Endothelial cell of umbilical vein (primary cell): Measurements from ENCODE around the gene ADGRE1. TPM values are rescaled to one million over a fixed set of nuclear protein-coding genes. Genes with fewer than 3 reads are reported as not detected.

Experiments
- BruUV-seq: library from RNA; stranded (reverse); fragments of 400-500 nt; replicated peaks from 2 replicates; lab custom pipeline; 2021; lab: Mats Ljungman, UMichigan
- CTCF ChIA-PET: fragments of 300-600, 350-600 bp; sonication (Branson Sonifier 250); formaldehyde crosslinking; loops from one replicate; lab custom pipeline; 2021; ENCODE audit warnings: antibody characterized with exemption, inconsistent platforms; lab: Charles Lee
- POLR2A ChIA-PET: fragments of 300-600, 350-600 bp; sonication (Branson Sonifier 250); formaldehyde crosslinking; loops from one replicate; lab custom pipeline; 2021; ENCODE audit warnings: antibody characterized with exemption, inconsistent platforms; lab: Charles Lee
- DNase-seq: peaks from one replicate; pipeline ENCODE4 v3.0.0-alpha.2; 2011; ENCODE audit warnings: low read depth, low spot score
- FAIRE-seq: peaks from 2 replicates; lab custom pipeline; 2011; peaks lifted over from hg19 to GRCh38; lab: Jason Lieb, UNC
- H2AFZ ChIP-seq: 2 replicates; pipeline ENCODE4 v1.6.0; 2012; ENCODE audit warnings: low read depth, low read length, control low read depth, inconsistent platforms
- H3K27ac ChIP-seq: 2 replicates; pipeline ENCODE4 v1.5.1; 2011; ENCODE audit warnings: low read depth, mild to moderate bottlenecking, control low read depth, low read length, moderate library complexity; ENCODE audit not compliant: insufficient read depth
- H3K27me3 ChIP-seq, 2 experiments: 2 replicates each; pipeline versions ENCODE4 v1.6.0 to v1.6.1; 2011; ENCODE audit warnings: low read length in 2 of 2, mixed read lengths in 1 of 2; ENCODE audit not compliant: control insufficient read depth in 2 of 2, insufficient read depth in 2 of 2
- H3K36me3 ChIP-seq, 2 experiments: 2 replicates in 1 of 2; 3 replicates in 1 of 2; pipeline ENCODE4 v1.5.1; 2011; ENCODE audit warnings: low read length in 2 of 2, mild to moderate bottlenecking in 1 of 2, moderate library complexity in 1 of 2; ENCODE audit not compliant: control insufficient read depth in 2 of 2, insufficient read depth in 2 of 2; ENCODE audit errors: extremely low read depth in 1 of 2
- H3K4me1 ChIP-seq: 3 replicates; pipeline ENCODE4 v1.5.1; 2011; ENCODE audit warnings: mild to moderate bottlenecking, low read length; ENCODE audit not compliant: control insufficient read depth, insufficient read depth; ENCODE audit errors: extremely low read depth
- H3K4me2 ChIP-seq: 2 replicates; pipeline ENCODE4 v1.6.1; 2011; ENCODE audit warnings: low read length, control low read depth, mixed read lengths; ENCODE audit not compliant: insufficient read depth
- H3K4me3 ChIP-seq, 3 experiments: fragments of 200-600 bp in 1 of 3; sonication (generic), shearing (Covaris generic) in 1 of 3; replicated peaks in 1 of 3; 2 replicates each; pipeline ENCODE4 v1.5.1; 2011 to 2016; ENCODE audit warnings: control low read depth in 3 of 3, low read length in 3 of 3, mild to moderate bottlenecking in 2 of 3, inconsistent platforms in 1 of 3, low read depth in 1 of 3, moderate library complexity in 1 of 3; ENCODE audit not compliant: insufficient read depth in 1 of 3
- H3K79me2 ChIP-seq: 2 replicates; pipeline ENCODE4 v1.6.0; 2012; ENCODE audit warnings: low read length, inconsistent platforms; ENCODE audit not compliant: control insufficient read depth, insufficient read depth
- H3K9ac ChIP-seq: replicated peaks from 2 replicates; pipeline ENCODE3; 2011; ENCODE audit warnings: low read length, control low read depth; ENCODE audit not compliant: insufficient read depth; ENCODE audit errors: extremely low read depth
- H3K9me1 ChIP-seq: replicated peaks from 3 replicates; pipeline ENCODE4 v1.6.0; 2011; ENCODE audit warnings: mild to moderate bottlenecking, low read length; ENCODE audit not compliant: control insufficient read depth, insufficient read depth; ENCODE audit errors: extremely low read depth
- H3K9me3 ChIP-seq: replicated peaks from 2 replicates; pipeline ENCODE4 v1.5.1; 2012; ENCODE audit warnings: low read length, inconsistent platforms; ENCODE audit not compliant: control insufficient read depth, insufficient read depth
- H4K20me1 ChIP-seq: replicated peaks from 2 replicates; pipeline ENCODE3; 2011; ENCODE audit warnings: mild to moderate bottlenecking, low read length; ENCODE audit not compliant: control insufficient read depth, insufficient read depth; ENCODE audit errors: extremely low read depth
- EZH2 ChIP-seq: IDR thresholded peaks from 2 replicates; pipeline ENCODE4 v1.6.1; 2012; ENCODE audit warnings: borderline replicate concordance, low read depth, mild to moderate bottlenecking, moderate library complexity, low read length, inconsistent platforms; ENCODE audit not compliant: severe bottlenecking
- FOS ChIP-seq: IDR thresholded peaks from 2 replicates; pipeline ENCODE4 v1.6.1; 2011; ENCODE audit warnings: mild to moderate bottlenecking, low read length, moderate library complexity, borderline replicate concordance; ENCODE audit not compliant: insufficient read depth
- GATA2 ChIP-seq: IDR thresholded peaks from 2 replicates; pipeline ENCODE4 v1.7.0; 2011; ENCODE audit warnings: low read depth, mild to moderate bottlenecking, moderate library complexity, mixed read lengths, low read length; ENCODE audit not compliant: insufficient read length, insufficient read depth
- JUN ChIP-seq: IDR thresholded peaks from 2 replicates; pipeline ENCODE4 v1.6.1; 2011; ENCODE audit warnings: borderline replicate concordance, low read depth; ENCODE audit not compliant: insufficient read length, insufficient read depth
- MAX ChIP-seq: IDR thresholded peaks from 2 replicates; pipeline ENCODE4 v1.6.1; 2011; ENCODE audit not compliant: insufficient read depth, insufficient read length
- MYC ChIP-seq: IDR thresholded peaks from one replicate; pipeline ENCODE4 v1.6.1; 2011; ENCODE audit warnings: mild to moderate bottlenecking, low read depth, low read length
- POLR2A ChIP-seq: IDR thresholded peaks from 2 replicates; pipeline ENCODE4 v1.6.1; 2012; ENCODE audit warnings: low read depth, mild to moderate bottlenecking, control low read depth, low read length
- POLR2AphosphoS5 ChIP-seq: IDR thresholded peaks from 2 replicates; pipeline ENCODE4 v1.6.1; 2012; ENCODE audit warnings: low read depth, mild to moderate bottlenecking, control low read depth, low read length, moderate library complexity; ENCODE audit not compliant: insufficient read depth
- dilution Hi-C: fragments of 300-500 bp; cut with MboI; formaldehyde crosslinking; loops from one replicate; pipeline ENCODE4 v1.15.0; 2019; ENCODE audit warnings: low sequenced_read_pairs; ENCODE audit not compliant: extremely low pct_ligation_motif_present
- intact Hi-C: fragments of 100-400 bp; cut with micrococcal nuclease; formaldehyde crosslinking; loops from one replicate; pipeline ENCODE4 v1.10.0; 2022
- polyA plus RNA-seq, 4 experiments: library from polyadenylated mRNA; depleted of rRNA in 3 of 4; stranded (reverse) in 3 of 4; unstranded in 1 of 4; fragments of >200 nt; gene quantifications; 2 replicates each; pipeline versions ENCODE4 v1.2.1 to v1.2.3, GENCODE V29; 2011 to 2012; ENCODE audit warnings: missing spikeins in 1 of 4
- total RNA-seq: library from RNA; stranded (reverse); gene quantifications from 2 replicates; pipeline ENCODE4 v1.2.3, GENCODE V29; 2021
- TF ChIP-seq, protein P1 (sequence below), 2 donors: IDR thresholded peaks; 1 replicate in 1 of 2; 2 replicates in 1 of 2; pipeline ENCODE4 v1.5.1; 2011; ENCODE audit warnings: low read length in 2 of 2, mild to moderate bottlenecking in 2 of 2, moderate library complexity in 2 of 2, control low read depth in 1 of 2, inconsistent platforms in 1 of 2, low read depth in 1 of 2; ENCODE audit not compliant: insufficient read depth in 1 of 2; ENCODE audit errors: extremely low read depth in 1 of 2

The ADGRE1 gene
- total and polyA plus RNA-seq, 2 donors (not counting 3 experiments of a cell fraction or from before 2014, with no cell fraction given), result not detected

- Histone ChIP-seq H3K9me3 (no peaks in the 10 kb centered on the region), H3K4me3 (no peak overlapping the region), H4K20me1 (no peaks in the 10 kb centered on the region), H3K4me1 (no peaks in the 10 kb centered on the region), H3K4me2 (no peak overlapping the region), H2AFZ (no peak overlapping the region), H3K9ac (no peak overlapping the region), H3K36me3 (no peaks in the 10 kb centered on the region), H3K27ac (no peak overlapping the region), H3K79me2 (no peaks in the 10 kb centered on the region), H3K9me1 (no peaks in the 10 kb centered on the region), H3K27me3 (no peaks in the 10 kb centered on the region)
- BruUV-seq, result no TSS peak
- CTCF ChIA-PET, result interaction anchor here (0.6 kb wide), 1 partner anchor 176 kb away, joined by 3 read pairs; no protein-coding TSS in a partner anchor
- no peak for DNase-seq
- TF ChIP-seq, protein P1, sequence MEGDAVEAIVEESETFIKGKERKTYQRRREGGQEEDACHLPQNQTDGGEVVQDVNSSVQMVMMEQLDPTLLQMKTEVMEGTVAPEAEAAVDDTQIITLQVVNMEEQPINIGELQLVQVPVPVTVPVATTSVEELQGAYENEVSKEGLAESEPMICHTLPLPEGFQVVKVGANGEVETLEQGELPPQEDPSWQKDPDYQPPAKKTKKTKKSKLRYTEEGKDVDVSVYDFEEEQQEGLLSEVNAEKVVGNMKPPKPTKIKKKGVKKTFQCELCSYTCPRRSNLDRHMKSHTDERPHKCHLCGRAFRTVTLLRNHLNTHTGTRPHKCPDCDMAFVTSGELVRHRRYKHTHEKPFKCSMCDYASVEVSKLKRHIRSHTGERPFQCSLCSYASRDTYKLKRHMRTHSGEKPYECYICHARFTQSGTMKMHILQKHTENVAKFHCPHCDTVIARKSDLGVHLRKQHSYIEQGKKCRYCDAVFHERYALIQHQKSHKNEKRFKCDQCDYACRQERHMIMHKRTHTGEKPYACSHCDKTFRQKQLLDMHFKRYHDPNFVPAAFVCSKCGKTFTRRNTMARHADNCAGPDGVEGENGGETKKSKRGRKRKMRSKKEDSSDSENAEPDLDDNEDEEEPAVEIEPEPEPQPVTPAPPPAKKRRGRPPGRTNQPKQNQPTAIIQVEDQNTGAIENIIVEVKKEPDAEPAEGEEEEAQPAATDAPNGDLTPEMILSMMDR (IDR thresholded peaks at IDR 0.05; ENCODE audit: extremely low read depth in 1 of 2, insufficient read depth in 1 of 2, low read depth in 1 of 2, low read length in 2 of 2), result no peak
- TF ChIP-seq FOS, result no peak
- no peak for TF ChIP-seq GATA2
- TF ChIP-seq EZH2, result no peak
- TF ChIP-seq MYC, result no peak
- TF ChIP-seq POLR2A, result no peak
- no peak for TF ChIP-seq POLR2AphosphoS5
- TF ChIP-seq MAX, result no peak
- TF ChIP-seq JUN, result no peak
- no peak for FAIRE-seq
- dilution Hi-C loops (no loop called here), intact Hi-C loops (no loop called here)
- POLR2A ChIA-PET, result no interaction called here
Measured at GRCh38 chr19:6890938-6891337, 3.6 kb downstream of the ADGRE1 start.
